ENCODE data around the gene CELSR1.
"Not testable (repeated sequence)": the region's sequence is repeated elsewhere in the genome, so short reads cannot be mapped to it uniquely, and the experiment has no call there.

CELSR1 gene

GRCh38 chr22:46415776-46416519, 121.5 kb downstream of the CELSR1 start:
- no peak for DNase-seq

GRCh38 chr22:46414704-46415103, 122.7 kb downstream of the CELSR1 start:
- DNase-seq: no peak

- DNase-seq: no peak
These were observed 123.6 kb downstream of the CELSR1 start for GRCh38 chr22:46413725-46414379.

- no peak for DNase-seq
These were observed 126.1 kb downstream of the CELSR1 start for GRCh38 chr22:46411347-46411746.

GRCh38 chr22:46410291-46410808, 127.1 kb downstream of the CELSR1 start:
- no peak for DNase-seq

GRCh38 chr22:46409631-46410210, 127.7 kb downstream of the CELSR1 start:
- no peak for DNase-seq

GRCh38 chr22:46408568-46409506, 128.6 kb downstream of the CELSR1 start:
- DNase-seq: no peak

GRCh38 chr22:46407748-46408147, 129.7 kb downstream of the CELSR1 start:
- no peak for DNase-seq

- DNase-seq: no peak
These were observed 130.6 kb downstream of the CELSR1 start for GRCh38 chr22:46406791-46407190.

GRCh38 chr22:46406349-46406748, 131.1 kb downstream of the CELSR1 start:
- no peak for DNase-seq

- DNase-seq: no peak
These were observed 131.5 kb downstream of the CELSR1 start for GRCh38 chr22:46405901-46406300.

GRCh38 chr22:46403880-46404279, 133.5 kb downstream of the CELSR1 start:
- DNase-seq: peak; percentile 21

GRCh38 chr22:46402505-46402904, 134.9 kb downstream of the CELSR1 start:
- no peak for DNase-seq

GRCh38 chr22:46401370-46401769, 136.1 kb downstream of the CELSR1 start:
- no peak for DNase-seq

GRCh38 chr22:46399251-46400024, 138.0 kb downstream of the CELSR1 start:
- no peak for DNase-seq

- DNase-seq: no peak
These were observed 139.5 kb downstream of the CELSR1 start for GRCh38 chr22:46397951-46398350.

GRCh38 chr22:46397514-46397913, 139.9 kb downstream of the CELSR1 start:
- no peak for DNase-seq

GRCh38 chr22:46397049-46397448, 140.4 kb downstream of the CELSR1 start:
- not testable (repeated sequence) for DNase-seq

GRCh38 chr22:46395145-46395544, 142.3 kb downstream of the CELSR1 start:
- DNase-seq: no peak

- DNase-seq: no peak
These were observed 142.8 kb downstream of the CELSR1 start for GRCh38 chr22:46394622-46395021.

GRCh38 chr22:46393873-46394272, 143.5 kb downstream of the CELSR1 start:
- DNase-seq: no peak

Data from CD4-positive, alpha-beta T cell treated with Interleukin-12 subunit alpha and Interleukin-12 subunit beta, for 1 hour (primary cell).